ENCODE results near the gene GABARAP. TPM values are rescaled to one million over a fixed set of nuclear protein-coding genes. Genes with fewer than 3 reads are reported as not detected.
A peak's percentile ranks its signal among the peaks of the same experiment; 100 is the strongest.

Gene GABARAP
- polyA plus RNA-seq, 1 of the 3 experiments (the other 2 are of a cell fraction) = 585 TPM

GRCh38 chr17:7242717-7243452 lies 636 bp upstream of the GABARAP start:
- Histone ChIP-seq H4K20me1 (ENCODE audit: insufficient read depth) (no peaks in the 10 kb centered on the region), H3F3A (replicated peaks; ENCODE audit: insufficient read depth) (peaks cover 43% of the 10 kb centered on the region), H3K4me3 (ENCODE audit: low read depth in 2 of 2, low read length in 1 of 2) (peak overlapping the region; percentile 80 to 98), H3K9me3 (no peaks in the 10 kb centered on the region), H3K9ac (peak overlapping the region; percentile 97), H3K4me1 (ENCODE audit: control insufficient read depth in 1 of 2, insufficient read depth in 2 of 2, low read depth in 1 of 2, low read length in 1 of 2) (peaks cover 12 to 19% of the 10 kb centered on the region in 2 experiments; a peak in 3 of 4 replicates), H3K27ac (ENCODE audit: low read depth in 2 of 2, low read length in 1 of 2) (peak overlapping the region; percentile 88 to 99), H3K36me3 (replicated peaks in 1 of 2; ENCODE audit: control insufficient read depth in 1 of 2, insufficient read depth in 2 of 2, low read length in 1 of 2) (peaks cover 31 to 44% of the 10 kb centered on the region in 2 experiments), H3K27me3 (ENCODE audit: insufficient read depth) (no peaks in the 10 kb centered on the region), H3K4me2 (peak overlapping the region; percentile 79), H2AFZ (ENCODE audit: low read depth) (peak overlapping the region; percentile 54), H3K79me2 (ENCODE audit: insufficient read depth) (peaks cover 57% of the 10 kb centered on the region), H3K9me2 (no peaks in the 10 kb centered on the region)
- POLR2A ChIA-PET = interaction anchor here (0.6 to 1.8 kb wide), 6 partner anchors 8 to 341 kb away, joined by 3 to 7 read pairs (median 6); partner anchors contain the start of genes CTDNEP1, DVL2, ELP5 and MPDU1
- WGBS (ENCODE audit: low lambda C conversion rate) = 5% methylated on average over 23 of the region's 49 CpGs
- CTCF ChIA-PET = interaction anchor here (0.6 to 5.6 kb wide), 9 partner anchors 9 to 318 kb away, joined by 3 to 35 read pairs (median 5); partner anchors contain the start of genes ACADVL, CTDNEP1, DLG4 and ELP5
- peak; percentile 94 for DNase-seq
- TF ChIP-seq JUND (IDR thresholded peaks at IDR 0.05) = peak; percentile 52
- no peak for TF ChIP-seq NRF1 (IDR thresholded peaks at IDR 0.05; ENCODE audit: low read depth, low read length)
- TF ChIP-seq SMC3 (IDR thresholded peaks at IDR 0.05; ENCODE audit: low read depth, low read length) = 0 out of 2 replicates have a peak, but pooled peaks have one; percentile 5
- peak; percentile 62 for TF ChIP-seq TAF1 (IDR thresholded peaks at IDR 0.05; ENCODE audit: borderline replicate concordance, low read depth, low read length)
- TF ChIP-seq CHD2 (IDR thresholded peaks at IDR 0.05; ENCODE audit: low read length, partially characterized antibody) = peak; percentile 97
- TF ChIP-seq EP300 (IDR thresholded peaks at IDR 0.05; ENCODE audit: borderline replicate concordance in 1 of 2, low read depth in 1 of 2, low read length in 1 of 2) = peak in 1 of 2 experiments; percentile 24; a peak in 1 of 4 replicates
- TF ChIP-seq GATA2 (CRISPR knock-in tag; IDR thresholded peaks at IDR 0.05) = no peak
- TF ChIP-seq USF2 (IDR thresholded peaks at IDR 0.05; ENCODE audit: borderline replicate concordance, low read depth, low read length) = peak; percentile 93
- TF ChIP-seq RFX5 (IDR thresholded peaks at IDR 0.05; ENCODE audit: low read length) = no peak
- TF ChIP-seq NFIC (IDR thresholded peaks at IDR 0.05; ENCODE audit: borderline replicate concordance) = no peak; the same call in 1 of the 2 replicates
- peak; percentile 4; the same call in 1 of the 2 replicates for TF ChIP-seq FOSL2 (IDR thresholded peaks at IDR 0.05; ENCODE audit: borderline replicate concordance, low read depth)
- no peak for TF ChIP-seq RAD21 (IDR thresholded peaks at IDR 0.05; ENCODE audit: low read length)
- peak; percentile 85 for TF ChIP-seq ELF1 (IDR thresholded peaks at IDR 0.05)
- no peak for TF ChIP-seq EZH2phosphoT487 (IDR thresholded peaks at IDR 0.05; ENCODE audit: borderline replicate concordance, low read depth)
- no peak for TF ChIP-seq IRF3 (IDR thresholded peaks at IDR 0.05; ENCODE audit: low read depth, low read length)
- TF ChIP-seq REST (IDR thresholded peaks at IDR 0.05; ENCODE audit: low read depth, low read length) = 0 out of 2 replicates have a peak, but pooled peaks have one; percentile 22
- no peak for TF ChIP-seq RCOR1 (IDR thresholded peaks at IDR 0.05; ENCODE audit: low read length)
- peak; percentile 89 for TF ChIP-seq MAX (IDR thresholded peaks at IDR 0.05; ENCODE audit: low read depth)
- peak; percentile 66; the same call in 1 of the 2 replicates for TF ChIP-seq YY1 (IDR thresholded peaks at IDR 0.05; ENCODE audit: low read depth)
- TF ChIP-seq MEF2A (IDR thresholded peaks at IDR 0.05; ENCODE audit: borderline replicate concordance, low read depth) = no peak
- peak; percentile 40; the same call in 1 of the 2 replicates for TF ChIP-seq GABPA (IDR thresholded peaks at IDR 0.05; ENCODE audit: low read depth)
- TF ChIP-seq FOXJ3 (CRISPR knock-in tag; IDR thresholded peaks at IDR 0.05) = no peak
- TF ChIP-seq USF1 (IDR thresholded peaks at IDR 0.05; ENCODE audit: borderline replicate concordance, low read depth) = peak; percentile 99
- TF ChIP-seq RXRA (IDR thresholded peaks at IDR 0.05; ENCODE audit: borderline replicate concordance, low read depth) = no peak
- no peak for TF ChIP-seq TEAD4 (IDR thresholded peaks at IDR 0.05; ENCODE audit: borderline replicate concordance, insufficient read depth)
- TF ChIP-seq TCF12 (IDR thresholded peaks at IDR 0.05) = 0 out of 2 replicates have a peak, but pooled peaks have one; percentile 6
- peak; percentile 79; the same call in 1 of the 2 replicates for TF ChIP-seq POLR2AphosphoS5 (IDR thresholded peaks at IDR 0.05; ENCODE audit: low read depth, low read length)
